Measurements from ENCODE around the gene AOC2.

The AOC2 gene

DNA sequence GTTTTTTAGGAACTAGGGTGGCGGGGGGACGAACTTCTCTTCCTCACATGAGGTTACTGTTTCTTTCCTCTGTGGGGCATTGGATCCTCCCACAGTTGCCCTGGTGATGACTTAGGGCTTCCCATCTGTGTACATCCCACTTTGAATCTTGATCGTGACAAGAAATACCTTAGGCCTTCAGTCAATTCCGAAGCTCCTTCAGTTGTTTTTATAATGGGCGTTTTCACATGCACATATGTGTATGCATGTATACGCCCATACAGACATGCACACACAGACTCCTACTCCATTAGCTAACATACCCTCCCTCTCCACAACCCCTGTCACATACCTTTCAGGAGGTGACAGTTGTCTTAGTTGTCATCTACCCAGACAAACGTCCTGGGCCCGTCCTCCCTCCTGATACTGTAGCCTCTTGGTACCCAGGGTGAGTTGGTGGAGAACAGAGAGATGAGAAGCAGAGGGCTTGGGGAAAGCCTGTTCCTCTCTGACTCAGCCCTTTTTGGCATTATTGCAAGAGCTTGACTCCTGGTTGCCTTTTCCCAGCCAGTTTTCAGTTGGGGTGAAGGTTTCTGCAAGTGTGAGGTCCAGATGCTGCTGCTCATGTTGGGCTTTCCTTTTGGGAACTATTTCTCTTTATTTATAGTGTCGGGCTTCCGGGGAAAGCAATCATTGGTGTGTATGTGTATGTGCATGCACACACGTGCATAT lies 2.2 kb upstream of the AOC2 start:
- TF ChIP-seq POLR2AphosphoS5 (IDR thresholded peaks at IDR 0.05; ENCODE audit: borderline replicate concordance, low read depth, low read length) (no peak), FOXP2 (optimal IDR thresholded peaks at IDR 0.05; ENCODE audit: control extremely low read depth, extremely low read length, insufficient read depth) (no peak), EZH2 (IDR thresholded peaks at IDR 0.05) (no peak)
- no peak overlapping the region for H3K4me3 ChIP-seq
- DNase-seq (ENCODE audit: low read depth, low spot score), result no peak
- H3K36me3 ChIP-seq (ENCODE audit: insufficient read depth, low read length), result peaks cover 72% of the 10 kb centered on the region
- no peak overlapping the region for H3K9ac ChIP-seq (ENCODE audit: insufficient read length)
- no peak overlapping the region for H3K27ac ChIP-seq
- no peaks in the 10 kb centered on the region for H3K9me3 ChIP-seq (ENCODE audit: low read depth, low read length)

GRCh38 chr17:42843358-42843934 lies 934 bp upstream of the AOC2 start:
- peak; percentile 20 for DNase-seq (ENCODE audit: low read depth, low spot score)
- Histone ChIP-seq H3K36me3 (ENCODE audit: insufficient read depth, low read length) (peaks cover 59% of the 10 kb centered on the region), H3K4me3 (no peak overlapping the region), H3K27ac (no peak overlapping the region), H3K9me3 (ENCODE audit: low read depth, low read length) (no peaks in the 10 kb centered on the region), H3K9ac (ENCODE audit: insufficient read length) (no peak overlapping the region)
- TF ChIP-seq POLR2AphosphoS5 (IDR thresholded peaks at IDR 0.05; ENCODE audit: borderline replicate concordance, low read depth, low read length) (no peak), FOXP2 (optimal IDR thresholded peaks at IDR 0.05; ENCODE audit: control extremely low read depth, extremely low read length, insufficient read depth) (no peak), EZH2 (IDR thresholded peaks at IDR 0.05) (no peak)

DNA sequence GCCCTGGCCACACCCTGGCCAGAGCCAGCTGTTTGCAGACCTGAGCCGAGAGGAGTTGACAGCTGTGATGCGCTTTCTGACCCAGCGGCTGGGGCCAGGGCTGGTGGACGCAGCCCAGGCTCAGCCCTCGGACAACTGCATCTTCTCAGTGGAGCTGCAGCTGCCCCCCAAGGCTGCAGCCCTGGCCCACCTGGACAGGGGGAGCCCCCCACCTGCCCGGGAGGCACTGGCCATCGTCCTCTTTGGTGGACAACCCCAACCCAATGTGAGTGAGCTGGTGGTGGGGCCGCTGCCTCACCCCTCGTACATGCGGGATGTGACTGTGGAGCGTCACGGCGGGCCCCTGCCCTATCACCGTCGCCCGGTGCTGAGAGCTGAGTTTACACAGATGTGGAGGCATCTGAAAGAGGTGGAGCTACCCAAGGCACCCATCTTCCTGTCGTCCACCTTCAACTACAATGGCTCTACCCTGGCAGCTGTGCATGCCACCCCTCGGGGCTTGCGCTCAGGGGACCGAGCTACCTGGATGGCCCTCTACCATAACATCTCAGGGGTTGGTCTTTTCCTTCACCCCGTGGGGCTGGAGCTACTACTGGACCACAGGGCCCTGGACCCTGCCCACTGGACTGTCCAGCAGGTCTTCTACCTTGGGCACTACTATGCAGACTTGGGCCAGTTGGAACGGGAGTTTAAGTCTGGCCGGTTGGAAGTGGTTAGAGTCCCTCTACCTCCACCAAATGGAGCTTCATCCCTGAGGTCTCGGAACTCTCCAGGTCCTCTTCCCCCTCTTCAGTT lies 578 bp downstream of the AOC2 start:
- Histone ChIP-seq H3K9ac (ENCODE audit: insufficient read length) (no peak overlapping the region), H3K9me3 (ENCODE audit: low read depth, low read length) (no peaks in the 10 kb centered on the region), H3K36me3 (ENCODE audit: insufficient read depth, low read length) (peaks cover 47% of the 10 kb centered on the region), H3K4me3 (no peak overlapping the region), H3K27ac (no peak overlapping the region)
- TF ChIP-seq EZH2 (IDR thresholded peaks at IDR 0.05) (no peak), POLR2AphosphoS5 (IDR thresholded peaks at IDR 0.05; ENCODE audit: borderline replicate concordance, low read depth, low read length) (no peak), FOXP2 (optimal IDR thresholded peaks at IDR 0.05; ENCODE audit: control extremely low read depth, extremely low read length, insufficient read depth) (no peak)
- no peak for DNase-seq (ENCODE audit: low read depth, low spot score)

DNA sequence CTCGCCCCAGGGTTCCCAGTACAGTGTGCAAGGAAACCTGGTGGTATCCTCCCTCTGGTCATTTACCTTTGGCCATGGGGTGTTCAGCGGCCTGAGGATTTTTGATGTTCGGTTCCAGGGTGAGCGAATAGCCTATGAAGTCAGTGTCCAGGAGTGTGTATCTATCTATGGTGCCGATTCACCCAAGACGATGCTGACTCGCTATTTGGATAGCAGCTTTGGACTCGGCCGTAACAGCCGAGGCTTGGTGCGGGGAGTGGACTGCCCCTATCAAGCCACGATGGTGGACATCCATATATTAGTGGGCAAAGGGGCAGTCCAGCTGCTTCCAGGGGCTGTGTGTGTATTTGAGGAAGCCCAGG lies 1.2 kb downstream of the AOC2 start:
- no peak overlapping the region for H3K9ac ChIP-seq (ENCODE audit: insufficient read length)
- no peak for DNase-seq (ENCODE audit: low read depth, low spot score)
- H3K27ac ChIP-seq, result no peak overlapping the region
- H3K36me3 ChIP-seq (ENCODE audit: insufficient read depth, low read length), result peaks cover 44% of the 10 kb centered on the region
- TF ChIP-seq FOXP2 (optimal IDR thresholded peaks at IDR 0.05; ENCODE audit: control extremely low read depth, extremely low read length, insufficient read depth) (no peak), POLR2AphosphoS5 (IDR thresholded peaks at IDR 0.05; ENCODE audit: borderline replicate concordance, low read depth, low read length) (no peak), EZH2 (IDR thresholded peaks at IDR 0.05) (no peak)
- H3K9me3 ChIP-seq (ENCODE audit: low read depth, low read length), result no peaks in the 10 kb centered on the region
- H3K4me3 ChIP-seq, result no peak overlapping the region

DNA sequence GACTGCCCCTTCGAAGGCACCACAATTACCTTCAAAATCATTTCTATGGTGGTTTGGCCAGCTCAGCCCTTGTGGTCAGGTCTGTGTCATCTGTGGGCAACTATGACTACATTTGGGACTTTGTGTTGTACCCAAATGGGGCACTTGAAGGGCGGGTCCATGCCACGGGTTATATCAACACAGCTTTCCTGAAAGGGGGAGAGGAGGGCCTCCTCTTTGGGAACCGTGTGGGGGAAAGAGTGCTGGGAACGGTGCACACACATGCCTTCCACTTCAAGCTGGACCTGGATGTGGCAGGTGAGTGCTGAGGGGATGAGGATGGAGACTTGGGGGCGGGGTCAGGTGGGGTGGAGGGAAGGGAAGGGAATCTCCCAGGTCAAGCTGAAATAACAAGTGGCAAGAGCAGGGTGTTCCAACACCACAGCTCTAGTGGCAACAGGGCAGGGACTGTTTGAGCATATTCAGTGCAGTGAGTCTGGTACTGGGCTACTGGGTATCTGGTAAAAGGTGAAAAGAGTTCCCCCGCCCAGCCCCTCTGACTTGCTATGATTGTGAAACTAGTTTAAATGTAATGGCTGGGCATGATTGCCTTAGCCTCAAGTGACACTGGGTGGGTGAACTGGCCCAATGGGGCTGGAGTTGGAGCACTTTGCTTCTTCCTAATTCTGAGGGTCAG lies 1.7 kb downstream of the AOC2 start:
- Histone ChIP-seq H3K9me3 (ENCODE audit: low read depth, low read length) (no peaks in the 10 kb centered on the region), H3K36me3 (ENCODE audit: insufficient read depth, low read length) (peaks cover 41% of the 10 kb centered on the region), H3K9ac (ENCODE audit: insufficient read length) (no peak overlapping the region), H3K27ac (no peak overlapping the region), H3K4me3 (no peak overlapping the region)
- DNase-seq (ENCODE audit: low read depth, low spot score), result no peak
- peak; percentile 27; the same call in 1 of the 2 replicates for TF ChIP-seq POLR2AphosphoS5 (IDR thresholded peaks at IDR 0.05; ENCODE audit: borderline replicate concordance, low read depth, low read length)
- no peak for TF ChIP-seq FOXP2 (optimal IDR thresholded peaks at IDR 0.05; ENCODE audit: control extremely low read depth, extremely low read length, insufficient read depth)

- DNase-seq (ENCODE audit: low read depth, low spot score), result no peak
- Histone ChIP-seq H3K9ac (ENCODE audit: insufficient read length) (no peak overlapping the region), H3K27ac (no peak overlapping the region), H3K4me3 (no peak overlapping the region), H3K9me3 (ENCODE audit: low read depth, low read length) (no peaks in the 10 kb centered on the region), H3K36me3 (ENCODE audit: insufficient read depth, low read length) (peaks cover 34% of the 10 kb centered on the region)
- TF ChIP-seq EZH2 (IDR thresholded peaks at IDR 0.05) (no peak), POLR2AphosphoS5 (IDR thresholded peaks at IDR 0.05; ENCODE audit: borderline replicate concordance, low read depth, low read length) (no peak; the same call in 1 of the 2 replicates), FOXP2 (optimal IDR thresholded peaks at IDR 0.05; ENCODE audit: control extremely low read depth, extremely low read length, insufficient read depth) (no peak)
Observed at GRCh38 chr17:42846594-42847280, 2.4 kb downstream of the AOC2 start.

GRCh38 chr17:42848093-42848492 lies 3.7 kb downstream of the AOC2 start:
- Histone ChIP-seq H3K9me3 (ENCODE audit: low read depth, low read length) (no peaks in the 10 kb centered on the region), H3K4me3 (no peak overlapping the region), H3K27ac (no peak overlapping the region), H3K9ac (ENCODE audit: insufficient read length) (no peak overlapping the region), H3K36me3 (ENCODE audit: insufficient read depth, low read length) (peaks cover 22% of the 10 kb centered on the region)
- TF ChIP-seq FOXP2 (optimal IDR thresholded peaks at IDR 0.05; ENCODE audit: control extremely low read depth, extremely low read length, insufficient read depth) (no peak), EZH2 (IDR thresholded peaks at IDR 0.05) (no peak), POLR2AphosphoS5 (IDR thresholded peaks at IDR 0.05; ENCODE audit: borderline replicate concordance, low read depth, low read length) (no peak)
- no peak for DNase-seq (ENCODE audit: low read depth, low spot score)

Data from SK-N-MC (cell line).